DOHH2 (cell line): ENCODE measurements around the gene MEOX2.

Experiments
- H3F3A ChIP-seq: fragments of 200-600 bp; sonication (generic), shearing (Covaris generic); 2 replicates; pipeline ENCODE4 v1.6.0; 2016; ENCODE audit warnings: antibody characterized with exemption, mild to moderate bottlenecking; ENCODE audit not compliant: control insufficient read depth, insufficient read depth
- H3K27ac ChIP-seq: fragments of 200-600 bp; sonication (generic); 2 replicates; pipeline ENCODE4 v1.5.1; 2014; ENCODE audit warnings: low read depth, mild to moderate bottlenecking, low read length, moderate library complexity
- H3K27me3 ChIP-seq: fragments of 200-600 bp; sonication (generic); 2 replicates; pipeline ENCODE4 v1.6.1; 2014; ENCODE audit warnings: mild to moderate bottlenecking, low read length, mixed read lengths; ENCODE audit not compliant: control insufficient read depth
- H3K36me3 ChIP-seq: fragments of 200-600 bp; sonication (generic); 2 replicates; pipeline ENCODE4 v1.6.1; 2014; ENCODE audit warnings: mild to moderate bottlenecking, low read length, moderate library complexity, mixed read lengths; ENCODE audit not compliant: control insufficient read depth
- H3K4me1 ChIP-seq: fragments of 200-600 bp; sonication (generic); 2 replicates; pipeline ENCODE4 v1.6.1; 2014; ENCODE audit warnings: mild to moderate bottlenecking, low read length, mixed read lengths; ENCODE audit not compliant: control insufficient read depth
- H3K4me2 ChIP-seq: fragments of 200-600 bp; sonication (generic); 2 replicates; pipeline ENCODE4 v1.6.0; 2014; ENCODE audit warnings: mild to moderate bottlenecking, low read length, moderate library complexity
- H3K4me3 ChIP-seq: fragments of 200-600 bp; sonication (generic); 2 replicates; pipeline ENCODE4 v1.5.1; 2014; ENCODE audit warnings: mild to moderate bottlenecking, low read length, mixed read lengths
- H3K79me2 ChIP-seq: fragments of 200-600 bp; sonication (generic); 2 replicates; pipeline ENCODE4 v1.6.1; 2014; ENCODE audit warnings: mild to moderate bottlenecking, low read length, mixed read lengths; ENCODE audit not compliant: control insufficient read depth
- H3K9me2 ChIP-seq: fragments of 200-600 bp; sonication (generic); replicated peaks from 2 replicates; pipeline ENCODE4 v1.6.1; 2014; ENCODE audit warnings: mild to moderate bottlenecking, low read length, mixed read lengths; ENCODE audit not compliant: control insufficient read depth
- H3K9me3 ChIP-seq: fragments of 200-600 bp; sonication (generic); 2 replicates; pipeline ENCODE4 v1.6.1; 2014; ENCODE audit warnings: antibody characterized with exemption, low read length, mixed read lengths; ENCODE audit not compliant: control insufficient read depth, insufficient read depth
- H4K20me1 ChIP-seq: fragments of 200-600 bp; sonication (generic); 2 replicates; pipeline ENCODE4 v1.6.0; 2014; ENCODE audit warnings: low read depth, mild to moderate bottlenecking, antibody characterized with exemption, low read length, moderate library complexity; ENCODE audit not compliant: control insufficient read depth, insufficient read depth
- EZH2phosphoT487 ChIP-seq: fragments of 200-600 bp; sonication (generic); IDR thresholded peaks from 2 replicates; pipeline ENCODE4 v1.6.1; 2017; ENCODE audit warnings: borderline replicate concordance, mild to moderate bottlenecking, antibody characterized with exemption, low read length, moderate library complexity, mixed read lengths
- TF ChIP-seq, protein P1 (sequence below): fragments of 200-600 bp; sonication (generic); IDR thresholded peaks from one replicate; pipeline ENCODE4 v1.5.1; 2014; ENCODE audit warnings: antibody characterized with exemption, mild to moderate bottlenecking, low read depth, low read length; ENCODE audit not compliant: poor library complexity, severe bottlenecking

The MEOX2 gene

DNA sequence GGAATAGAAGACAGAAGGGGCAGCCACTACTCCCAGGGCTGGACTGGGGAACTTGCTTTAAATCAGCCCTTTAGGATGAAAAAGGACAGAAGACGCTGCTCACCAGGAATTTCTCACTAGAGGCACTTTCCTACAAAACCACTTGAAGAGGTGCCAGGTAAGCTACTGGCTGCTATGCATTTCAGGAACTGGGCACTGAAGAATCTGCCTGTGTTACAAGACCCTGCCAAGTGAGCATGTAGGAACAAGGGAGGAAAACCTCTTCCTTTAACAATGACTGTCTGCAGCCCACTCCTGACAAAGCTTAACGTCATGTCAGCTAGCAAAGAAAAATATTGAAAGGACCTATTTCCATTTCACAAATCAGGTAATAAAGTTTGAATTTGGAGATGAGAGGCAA lies 118.8 kb downstream of the MEOX2 start:
- Histone ChIP-seq H3K4me2 (no peak overlapping the region), H3K9me2 (no peaks in the 10 kb centered on the region), H3K79me2 (no peaks in the 10 kb centered on the region), H3K36me3 (no peaks in the 10 kb centered on the region), H3K4me3 (no peak overlapping the region), H3K27me3 (no peaks in the 10 kb centered on the region), H4K20me1 (no peaks in the 10 kb centered on the region), H3K4me1 (no peaks in the 10 kb centered on the region), H3F3A (no peaks in the 10 kb centered on the region), H3K27ac (no peak overlapping the region), H3K9me3 (no peaks in the 10 kb centered on the region)
- no peak for TF ChIP-seq EZH2phosphoT487
- TF ChIP-seq, protein P1, sequence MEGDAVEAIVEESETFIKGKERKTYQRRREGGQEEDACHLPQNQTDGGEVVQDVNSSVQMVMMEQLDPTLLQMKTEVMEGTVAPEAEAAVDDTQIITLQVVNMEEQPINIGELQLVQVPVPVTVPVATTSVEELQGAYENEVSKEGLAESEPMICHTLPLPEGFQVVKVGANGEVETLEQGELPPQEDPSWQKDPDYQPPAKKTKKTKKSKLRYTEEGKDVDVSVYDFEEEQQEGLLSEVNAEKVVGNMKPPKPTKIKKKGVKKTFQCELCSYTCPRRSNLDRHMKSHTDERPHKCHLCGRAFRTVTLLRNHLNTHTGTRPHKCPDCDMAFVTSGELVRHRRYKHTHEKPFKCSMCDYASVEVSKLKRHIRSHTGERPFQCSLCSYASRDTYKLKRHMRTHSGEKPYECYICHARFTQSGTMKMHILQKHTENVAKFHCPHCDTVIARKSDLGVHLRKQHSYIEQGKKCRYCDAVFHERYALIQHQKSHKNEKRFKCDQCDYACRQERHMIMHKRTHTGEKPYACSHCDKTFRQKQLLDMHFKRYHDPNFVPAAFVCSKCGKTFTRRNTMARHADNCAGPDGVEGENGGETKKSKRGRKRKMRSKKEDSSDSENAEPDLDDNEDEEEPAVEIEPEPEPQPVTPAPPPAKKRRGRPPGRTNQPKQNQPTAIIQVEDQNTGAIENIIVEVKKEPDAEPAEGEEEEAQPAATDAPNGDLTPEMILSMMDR, result no peak

- no peak overlapping the region for H3K4me3 ChIP-seq
- H4K20me1 ChIP-seq, result no peaks in the 10 kb centered on the region
- no peaks in the 10 kb centered on the region for H3K27me3 ChIP-seq
- no peaks in the 10 kb centered on the region for H3K9me3 ChIP-seq
- H3K4me2 ChIP-seq, result no peak overlapping the region
- H3K9me2 ChIP-seq, result no peaks in the 10 kb centered on the region
- H3K27ac ChIP-seq, result no peak overlapping the region
- no peaks in the 10 kb centered on the region for H3K36me3 ChIP-seq
- H3F3A ChIP-seq, result no peaks in the 10 kb centered on the region
- TF ChIP-seq, protein P1, result no peak
- no peak for TF ChIP-seq EZH2phosphoT487
- no peaks in the 10 kb centered on the region for H3K4me1 ChIP-seq
- H3K79me2 ChIP-seq, result no peaks in the 10 kb centered on the region
Measured at GRCh38 chr7:15567036-15567435, 119.4 kb downstream of the MEOX2 start.

DNA sequence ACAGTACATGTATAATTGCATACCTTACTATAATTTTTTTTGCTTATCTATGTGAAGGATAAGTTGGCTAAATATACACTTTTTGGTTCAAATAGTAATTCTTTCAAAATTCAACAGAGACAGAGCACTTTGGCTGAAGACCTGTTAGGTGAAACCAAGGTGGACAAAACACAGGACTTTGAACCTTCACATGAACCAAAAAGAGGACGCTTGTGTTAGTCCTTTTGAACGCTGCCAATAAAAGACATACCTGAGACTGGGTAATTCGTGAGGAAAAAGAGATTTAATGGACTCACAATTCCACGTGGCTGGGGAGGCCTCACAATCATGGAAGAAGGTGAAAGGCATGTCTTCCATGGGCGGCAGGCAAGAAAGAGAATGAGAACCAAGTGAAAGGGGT lies 120.0 kb downstream of the MEOX2 start:
- Histone ChIP-seq H3K27ac (no peak overlapping the region), H3K4me1 (no peaks in the 10 kb centered on the region), H4K20me1 (no peaks in the 10 kb centered on the region)

More for the DNA sequence above, 120.0 kb downstream of the MEOX2 start:
- no peak overlapping the region for H3K4me2 ChIP-seq
- H3K36me3 ChIP-seq, result no peaks in the 10 kb centered on the region
- H3K9me3 ChIP-seq, result no peaks in the 10 kb centered on the region
- no peaks in the 10 kb centered on the region for H3K9me2 ChIP-seq
- H3K79me2 ChIP-seq, result no peaks in the 10 kb centered on the region
- no peaks in the 10 kb centered on the region for H3K27me3 ChIP-seq
- TF ChIP-seq, protein P1, result no peak
- no peak for TF ChIP-seq EZH2phosphoT487
- H3K4me3 ChIP-seq, result no peak overlapping the region
- no peaks in the 10 kb centered on the region for H3F3A ChIP-seq
